Stimulated activated CD4-positive, alpha-beta T cell treated with anti-CD3 and anti-CD28 coated beads, Interleukin-12 subunit alpha, Interleukin-12 subunit beta, amount 100 ng/mL, for 48 hours (primary cell): ENCODE results near the gene RNASE11.

ENCODE experiments used
- DNase-seq, 3 donors: peaks; one replicate each; pipeline ENCODE4 v3.0.0-alpha.2; 2020; ENCODE audit warnings: low read depth in 2 of 3, low spot score in 1 of 3

The RNASE11 gene

GRCh38 chr14:20546877-20547276, 40.9 kb downstream of the RNASE11 start:
- DNase-seq: no peak

GRCh38 chr14:20539906-20540305, 47.9 kb downstream of the RNASE11 start:
- DNase-seq: no peak
